GM19023 (cell line): Measurements from ENCODE around the gene FASTKD3.

Experiments used
- ATAC-seq: cut with Tn5 transposase; IDR thresholded peaks from one replicate; pipeline ENCODE4 v1.9.1; 2021; ENCODE audit warnings: mild to moderate bottlenecking, moderate library complexity; ENCODE audit not compliant: unreplicated experiment

The FASTKD3 gene, protein sequence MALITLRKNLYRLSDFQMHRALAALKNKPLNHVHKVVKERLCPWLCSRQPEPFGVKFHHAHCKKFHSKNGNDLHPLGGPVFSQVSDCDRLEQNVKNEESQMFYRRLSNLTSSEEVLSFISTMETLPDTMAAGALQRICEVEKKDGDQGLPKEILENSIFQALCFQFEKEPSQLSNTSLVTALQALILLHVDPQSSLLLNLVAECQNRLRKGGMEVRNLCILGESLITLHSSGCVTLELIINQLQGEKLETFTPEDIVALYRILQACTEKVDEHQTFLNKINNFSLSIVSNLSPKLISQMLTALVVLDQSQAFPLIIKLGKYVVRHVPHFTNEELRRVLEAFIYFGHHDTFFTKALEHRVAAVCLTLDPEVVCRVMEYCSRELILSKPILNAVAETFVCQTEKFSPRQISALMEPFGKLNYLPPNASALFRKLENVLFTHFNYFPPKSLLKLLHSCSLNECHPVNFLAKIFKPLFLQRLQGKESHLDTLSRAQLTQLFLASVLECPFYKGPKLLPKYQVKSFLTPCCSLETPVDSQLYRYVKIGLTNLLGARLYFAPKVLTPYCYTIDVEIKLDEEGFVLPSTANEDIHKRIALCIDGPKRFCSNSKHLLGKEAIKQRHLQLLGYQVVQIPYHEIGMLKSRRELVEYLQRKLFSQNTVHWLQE

GRCh38 chr5:7868773-7869473 is at the start of gene FASTKD3, which contains the start of gene MTRR:
Gene FASTKD3 (minus strand): TSS chr5:7869031. CDS start chr5:7868083, 948 bp downstream.
Gene MTRR (plus strand): TSS chr5:7869148. CDS start chr5:7870795, 1,647 bp downstream.
- ATAC-seq, result peak; percentile 98

DNA sequence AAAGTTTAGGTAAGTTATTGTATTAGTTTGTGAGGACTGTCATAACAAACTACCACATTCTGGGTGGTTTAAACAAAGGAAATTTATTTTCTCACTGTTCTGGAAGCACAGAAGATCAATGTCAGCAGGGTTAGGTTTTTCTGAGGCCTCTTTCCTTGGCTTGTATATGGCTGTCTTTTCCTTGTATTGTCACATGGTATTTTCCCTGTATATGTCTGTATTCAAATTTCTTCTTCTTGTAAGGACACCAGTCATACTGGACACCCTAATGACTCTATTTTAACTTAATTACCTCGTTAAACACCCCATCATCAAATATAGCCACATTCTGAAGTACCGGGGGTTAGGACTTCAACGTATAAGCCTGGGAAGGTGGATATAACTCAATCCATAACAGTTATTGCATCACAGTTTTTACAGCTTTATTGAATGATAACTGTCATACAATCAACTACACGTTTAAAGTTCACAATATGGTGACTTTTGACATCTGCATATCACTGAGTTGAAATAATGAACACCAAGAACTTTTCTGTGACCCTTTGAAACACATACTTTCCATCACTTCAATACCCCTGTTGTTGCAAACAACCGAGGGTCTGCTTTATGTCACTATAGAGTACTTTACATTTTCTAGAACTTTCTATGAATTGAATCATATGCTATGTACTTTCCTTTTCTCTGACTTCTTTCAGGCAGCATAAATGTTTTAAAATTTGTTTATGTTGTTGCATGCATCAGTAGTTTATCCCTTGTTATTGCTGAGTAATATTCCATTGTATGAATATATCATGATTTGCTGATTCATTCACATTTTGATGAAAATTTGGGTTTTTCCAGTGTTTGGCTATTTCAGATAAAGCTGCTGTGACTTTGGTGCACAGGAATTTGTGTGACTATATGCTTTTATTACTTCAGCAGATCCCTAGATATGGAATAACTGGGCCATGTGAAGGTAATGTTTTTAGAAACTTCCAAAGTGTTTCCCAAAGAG is 48.6 kb upstream of the FASTKD3 start:
- ATAC-seq, result no peak

GRCh38 chr5:7916171-7916804 is 47.5 kb upstream of the FASTKD3 start:
- no peak for ATAC-seq

GRCh38 chr5:7911429-7911771 is 42.6 kb upstream of the FASTKD3 start:
- ATAC-seq, result peak; percentile 16

DNA sequence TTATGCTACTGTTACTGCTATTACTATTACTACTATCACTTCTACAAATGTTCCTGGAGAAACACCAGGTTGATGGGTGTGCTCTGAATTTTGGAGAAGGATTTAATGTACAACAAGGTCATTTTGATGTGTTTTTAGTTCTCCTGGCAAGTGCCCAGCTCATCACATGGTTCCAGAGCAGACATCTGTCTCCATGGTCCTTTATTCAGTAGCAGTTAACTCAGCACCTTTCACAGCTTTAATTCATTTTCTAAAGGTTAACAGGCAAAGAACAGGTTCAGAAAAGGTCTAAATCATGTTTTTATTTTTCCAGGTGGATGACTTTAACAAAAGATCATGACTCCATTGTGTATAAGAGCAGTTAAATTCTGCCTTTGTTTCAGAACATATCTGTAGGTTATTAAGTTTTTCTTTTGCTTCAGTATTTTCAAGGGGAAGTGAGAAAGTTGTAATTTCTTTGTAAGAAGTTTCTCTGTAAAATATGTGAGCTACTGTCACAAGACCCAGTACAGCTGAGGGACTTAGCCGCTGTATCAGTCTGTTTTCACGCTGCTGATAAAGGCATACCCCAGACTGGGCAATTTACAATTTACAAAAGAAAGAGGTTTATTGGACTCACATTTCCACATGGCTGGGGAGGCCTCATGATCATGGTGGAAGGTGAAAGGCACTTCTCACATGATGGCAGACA is 42.1 kb upstream of the FASTKD3 start:
- ATAC-seq, result peak; percentile 59

DNA sequence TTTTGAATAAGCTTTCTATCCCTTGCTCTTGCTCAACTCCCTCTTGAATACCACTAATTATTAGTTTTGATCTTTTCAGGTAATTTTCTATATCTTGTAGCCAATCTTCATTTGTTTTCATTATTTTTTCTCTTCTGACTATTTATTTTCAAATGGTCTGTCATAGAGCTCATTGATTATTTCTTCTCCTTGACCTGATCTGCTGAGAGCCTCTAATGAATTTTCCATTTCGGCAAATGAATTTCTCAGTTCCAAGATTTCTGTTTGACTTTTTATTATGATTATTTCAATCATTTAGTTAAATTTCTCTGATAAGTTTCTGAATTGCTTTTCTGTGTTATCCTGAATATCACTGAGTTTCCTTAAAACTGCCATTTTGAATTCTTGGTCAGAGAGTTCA is 39.5 kb upstream of the FASTKD3 start:
- no peak for ATAC-seq

GRCh38 chr5:7907612-7908011 is 38.8 kb upstream of the FASTKD3 start:
- ATAC-seq, result no peak

- no peak for ATAC-seq
Measured at GRCh38 chr5:7904170-7904569, 35.3 kb upstream of the FASTKD3 start.

- ATAC-seq, result no peak
Measured at GRCh38 chr5:7902666-7903625, 34.1 kb upstream of the FASTKD3 start.

- no peak for ATAC-seq
Measured at GRCh38 chr5:7902201-7902600, 33.4 kb upstream of the FASTKD3 start.

GRCh38 chr5:7897014-7897600 is 28.3 kb upstream of the FASTKD3 start:
- ATAC-seq, result no peak

- peak; percentile 97 for ATAC-seq
Measured at GRCh38 chr5:7894860-7895259, 26.0 kb upstream of the FASTKD3 start.

DNA sequence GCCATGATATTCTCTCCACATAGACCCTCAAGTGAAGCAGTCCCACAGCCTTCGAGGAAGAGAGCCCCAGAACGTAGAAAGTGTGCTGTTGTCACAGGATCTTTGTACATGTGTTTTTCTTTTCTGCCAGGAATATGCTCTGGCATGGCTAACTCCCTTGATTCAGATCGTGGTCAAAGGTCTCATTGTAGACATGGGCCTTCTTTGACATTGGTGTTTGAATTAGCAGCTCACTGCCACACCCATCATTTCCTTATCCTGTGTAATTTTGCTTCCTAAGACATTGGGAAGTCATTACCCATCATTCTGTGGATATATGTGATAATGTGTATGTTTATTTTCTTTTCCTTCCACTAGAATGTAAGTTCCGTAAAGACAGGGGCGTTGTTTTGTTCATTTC is 25.6 kb upstream of the FASTKD3 start:
- ATAC-seq, result no peak

DNA sequence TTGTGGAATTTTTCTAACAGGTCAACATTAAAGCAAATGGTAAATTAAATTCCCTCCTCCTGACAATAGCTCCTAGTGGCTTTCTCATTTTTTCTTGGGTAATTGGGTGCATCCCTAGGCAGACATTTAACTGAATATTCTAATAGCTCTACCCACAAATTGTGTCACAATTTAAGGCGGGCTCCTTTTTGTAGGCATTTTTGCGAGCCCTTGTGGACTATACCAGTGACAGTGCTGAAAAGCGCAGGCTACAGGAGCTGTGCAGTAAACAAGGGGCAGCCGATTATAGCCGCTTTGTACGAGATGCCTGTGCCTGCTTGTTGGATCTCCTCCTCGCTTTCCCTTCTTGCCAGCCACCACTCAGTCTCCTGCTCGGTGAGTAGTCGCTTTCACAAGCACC is 20.1 kb upstream of the FASTKD3 start:
- no peak for ATAC-seq

DNA sequence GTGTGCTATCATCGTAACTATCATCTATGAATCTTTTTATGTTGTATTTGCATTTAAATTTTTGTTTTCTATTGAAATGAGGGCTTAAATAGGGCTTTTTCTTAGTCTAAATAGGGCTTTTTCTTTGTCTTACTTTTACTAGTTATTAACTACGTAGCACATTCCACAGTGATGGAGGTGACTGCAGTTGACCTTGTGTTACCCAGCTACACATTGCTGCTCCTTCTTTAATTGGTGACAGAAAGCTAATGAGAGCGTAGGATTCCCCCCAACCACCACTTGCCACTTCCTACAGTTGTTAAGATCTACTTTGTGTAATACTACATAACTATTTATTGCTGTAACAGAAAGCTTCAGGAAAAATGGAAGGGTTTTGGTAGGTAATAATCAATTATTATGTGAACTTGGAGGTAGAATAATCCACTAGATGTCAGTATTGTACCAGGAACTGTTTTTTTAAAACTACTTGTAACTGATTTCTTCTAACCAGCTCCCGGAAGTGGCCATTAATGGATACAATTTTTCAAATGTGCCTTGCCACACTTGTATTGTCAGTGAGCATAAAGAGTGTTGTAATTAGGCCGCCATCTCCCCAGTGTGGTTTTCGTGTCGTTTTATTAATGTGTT is 18.1 kb upstream of the FASTKD3 start:
- no peak for ATAC-seq

DNA sequence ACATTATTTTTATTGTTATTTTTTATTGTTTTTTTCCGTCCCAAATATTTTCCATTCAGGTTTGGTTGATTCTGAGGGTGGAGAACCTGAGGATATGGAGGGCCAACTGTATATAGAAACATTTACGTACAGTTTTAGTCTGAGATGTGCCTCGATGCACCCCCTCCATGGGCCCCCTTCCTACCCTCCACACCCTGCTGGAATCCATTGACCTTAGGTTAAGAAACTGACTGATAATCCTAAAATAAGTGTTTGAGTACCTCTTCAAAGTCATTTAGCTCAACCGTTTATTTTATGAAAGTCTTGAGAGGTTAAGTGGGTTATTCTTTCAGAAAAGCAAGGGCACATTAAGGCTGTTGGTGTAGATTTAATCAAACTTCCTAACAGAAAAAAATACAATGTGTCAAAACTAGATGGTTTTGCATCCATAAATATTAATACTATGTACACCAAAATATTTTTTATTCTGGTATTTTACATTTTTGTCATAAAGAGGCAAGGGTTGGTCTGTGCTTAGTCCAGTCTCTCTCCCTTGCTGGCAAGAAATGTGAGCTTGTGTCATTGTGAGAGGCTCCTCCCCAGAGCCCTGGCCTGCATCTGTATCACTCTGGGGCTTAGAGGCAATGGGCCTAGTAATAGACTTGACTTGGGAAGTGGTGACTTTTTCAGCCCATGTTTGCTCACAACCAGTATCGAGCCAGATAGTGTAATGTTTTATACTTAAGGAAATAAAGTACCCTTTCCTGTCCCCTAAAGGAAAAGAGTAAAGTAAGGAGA is 15.8 kb upstream of the FASTKD3 start:
- ATAC-seq, result no peak

DNA sequence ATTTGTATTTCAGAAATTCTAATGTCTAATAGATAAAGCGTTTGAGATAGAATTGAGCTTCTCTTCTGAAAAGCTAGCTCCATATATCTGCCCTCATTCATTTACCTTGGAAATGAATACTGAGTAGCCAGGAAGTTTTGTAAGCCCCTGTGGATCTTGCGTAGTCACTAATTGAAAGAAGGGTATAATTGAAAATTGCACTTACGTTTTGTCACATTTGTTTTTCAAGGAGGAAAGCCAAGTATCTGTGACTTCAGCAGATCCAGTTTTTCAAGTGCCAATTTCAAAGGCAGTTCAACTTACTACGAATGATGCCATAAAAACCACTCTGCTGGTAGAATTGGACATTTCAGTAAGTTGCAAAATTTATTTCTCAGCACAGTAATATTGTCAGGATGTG is 14.1 kb upstream of the FASTKD3 start:
- ATAC-seq, result no peak
